Inferior parietal cortex (tissue), 1 donor: ENCODE results near the gene RAB40C.

ENCODE experiments used
- DNase-seq: peaks from one replicate; pipeline ENCODE4 v3.0.0-alpha.2; 2016; ENCODE audit errors: extremely low spot score

Gene RAB40C

GRCh38 chr16:574021-574760 is 15.7 kb upstream of the RAB40C start:
- no peak for DNase-seq

GRCh38 chr16:575354-576196 is 14.3 kb upstream of the RAB40C start:
- DNase-seq = no peak

- no peak for DNase-seq
Measured at GRCh38 chr16:576197-576822, 13.6 kb upstream of the RAB40C start.

- no peak for DNase-seq
Measured at GRCh38 chr16:576823-577201, 13.1 kb upstream of the RAB40C start.

GRCh38 chr16:577796-578195 is 12.1 kb upstream of the RAB40C start:
- no peak for DNase-seq

- no peak for DNase-seq
Measured at GRCh38 chr16:578232-578869, 11.5 kb upstream of the RAB40C start.

- DNase-seq = peak; percentile 64
Measured at GRCh38 chr16:578870-579405, 10.9 kb upstream of the RAB40C start.

GRCh38 chr16:580141-580945 is 9.5 kb upstream of the RAB40C start:
- DNase-seq = no peak

- no peak for DNase-seq
Measured at GRCh38 chr16:580946-581498, 8.8 kb upstream of the RAB40C start.

- DNase-seq = no peak
Measured at GRCh38 chr16:582218-582613, 7.7 kb upstream of the RAB40C start.

GRCh38 chr16:582614-583331 is 7.1 kb upstream of the RAB40C start:
- no peak for DNase-seq

- no peak for DNase-seq
Measured at GRCh38 chr16:583470-583814, 6.4 kb upstream of the RAB40C start.

GRCh38 chr16:583815-584591 is 5.9 kb upstream of the RAB40C start:
- no peak for DNase-seq

GRCh38 chr16:585351-585750 is 4.5 kb upstream of the RAB40C start:
- no peak for DNase-seq

GRCh38 chr16:586047-586644 is 3.7 kb upstream of the RAB40C start:
- DNase-seq = no peak

GRCh38 chr16:586645-587590 is 2.9 kb upstream of the RAB40C start:
- DNase-seq = no peak

- no peak for DNase-seq
Measured at GRCh38 chr16:588639-588888, 1.3 kb upstream of the RAB40C start.
